Measurements from ENCODE around the gene MACROH2A1.

GRCh38 chr5:135437796-135438560 lies 38.9 kb upstream of the MACROH2A1 start:
- TF ChIP-seq, protein P1, sequence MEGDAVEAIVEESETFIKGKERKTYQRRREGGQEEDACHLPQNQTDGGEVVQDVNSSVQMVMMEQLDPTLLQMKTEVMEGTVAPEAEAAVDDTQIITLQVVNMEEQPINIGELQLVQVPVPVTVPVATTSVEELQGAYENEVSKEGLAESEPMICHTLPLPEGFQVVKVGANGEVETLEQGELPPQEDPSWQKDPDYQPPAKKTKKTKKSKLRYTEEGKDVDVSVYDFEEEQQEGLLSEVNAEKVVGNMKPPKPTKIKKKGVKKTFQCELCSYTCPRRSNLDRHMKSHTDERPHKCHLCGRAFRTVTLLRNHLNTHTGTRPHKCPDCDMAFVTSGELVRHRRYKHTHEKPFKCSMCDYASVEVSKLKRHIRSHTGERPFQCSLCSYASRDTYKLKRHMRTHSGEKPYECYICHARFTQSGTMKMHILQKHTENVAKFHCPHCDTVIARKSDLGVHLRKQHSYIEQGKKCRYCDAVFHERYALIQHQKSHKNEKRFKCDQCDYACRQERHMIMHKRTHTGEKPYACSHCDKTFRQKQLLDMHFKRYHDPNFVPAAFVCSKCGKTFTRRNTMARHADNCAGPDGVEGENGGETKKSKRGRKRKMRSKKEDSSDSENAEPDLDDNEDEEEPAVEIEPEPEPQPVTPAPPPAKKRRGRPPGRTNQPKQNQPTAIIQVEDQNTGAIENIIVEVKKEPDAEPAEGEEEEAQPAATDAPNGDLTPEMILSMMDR (IDR thresholded peaks at IDR 0.05) = no peak
- TF ChIP-seq POLR2A (IDR thresholded peaks at IDR 0.05) = no peak
